GM19467 (cell line): ENCODE results near the gene KLHL29.

Source experiments
- ATAC-seq: cut with Tn5 transposase; IDR thresholded peaks from one replicate; pipeline ENCODE4 v1.9.1; 2021; ENCODE audit warnings: mild to moderate bottlenecking, moderate library complexity; ENCODE audit not compliant: unreplicated experiment

KLHL29 gene

GRCh38 chr2:23687214-23687613, 302.2 kb downstream of the KLHL29 start:
- no peak for ATAC-seq

- no peak for ATAC-seq
Observed at GRCh38 chr2:23687713-23688112, 302.7 kb downstream of the KLHL29 start.

- ATAC-seq, result no peak
Observed at GRCh38 chr2:23688486-23689130, 303.6 kb downstream of the KLHL29 start.

- ATAC-seq, result no peak
Observed at GRCh38 chr2:23689131-23689700, 304.2 kb downstream of the KLHL29 start.

- no peak for ATAC-seq
Observed at GRCh38 chr2:23689891-23690290, 304.9 kb downstream of the KLHL29 start.

- no peak for ATAC-seq
Observed at GRCh38 chr2:23690421-23691105, 305.6 kb downstream of the KLHL29 start.

GRCh38 chr2:23691106-23691470, 306.1 kb downstream of the KLHL29 start:
- no peak for ATAC-seq

- ATAC-seq, result no peak
Observed at GRCh38 chr2:23691565-23691964, 306.6 kb downstream of the KLHL29 start.

GRCh38 chr2:23692263-23692662, 307.3 kb downstream of the KLHL29 start:
- ATAC-seq, result no peak

- no peak for ATAC-seq
Observed at GRCh38 chr2:23692851-23693605, 308.0 kb downstream of the KLHL29 start.

GRCh38 chr2:23693606-23693951, 308.6 kb downstream of the KLHL29 start:
- ATAC-seq, result no peak

GRCh38 chr2:23694058-23695045, 309.4 kb downstream of the KLHL29 start:
- no peak for ATAC-seq

GRCh38 chr2:23695214-23695889, 310.4 kb downstream of the KLHL29 start:
- ATAC-seq, result no peak

- ATAC-seq, result no peak
Observed at GRCh38 chr2:23695890-23696751, 311.1 kb downstream of the KLHL29 start.

GRCh38 chr2:23696752-23697045, 311.7 kb downstream of the KLHL29 start:
- no peak for ATAC-seq

GRCh38 chr2:23697256-23698075, 312.5 kb downstream of the KLHL29 start:
- no peak for ATAC-seq

GRCh38 chr2:23698116-23698693, 313.2 kb downstream of the KLHL29 start:
- no peak for ATAC-seq
